Endodermal cell (in vitro differentiated cells): ENCODE data around the gene ACAD8. TPM values are rescaled to one million over a fixed set of nuclear protein-coding genes. Genes with fewer than 3 reads are reported as not detected.

ENCODE experiments used
- DNase-seq: peaks from one replicate; pipeline ENCODE4 v3.0.0-alpha.2; 2017
- H3K27ac ChIP-seq: 2 replicates; pipeline ENCODE4 v1.5.1; 2013; ENCODE audit warnings: mild to moderate bottlenecking, low read depth, low read length, moderate library complexity
- H3K27me3 ChIP-seq: 2 replicates; pipeline ENCODE4 v1.6.1; 2013; ENCODE audit warnings: mild to moderate bottlenecking, low read length, moderate library complexity; ENCODE audit not compliant: insufficient read depth, control insufficient read depth, poor library complexity, severe bottlenecking
- H3K36me3 ChIP-seq: 2 replicates; pipeline ENCODE4 v1.7.0; 2013; ENCODE audit warnings: mild to moderate bottlenecking, low read length, moderate library complexity; ENCODE audit not compliant: control insufficient read depth, insufficient read depth
- H3K4me1 ChIP-seq: one replicate; pipeline ENCODE4 v1.7.0; 2013; ENCODE audit warnings: low read length; ENCODE audit not compliant: control insufficient read depth, insufficient read depth
- H3K4me3 ChIP-seq: 2 replicates; pipeline ENCODE4 v1.5.1; 2013; ENCODE audit warnings: mild to moderate bottlenecking, low read length, moderate library complexity
- H3K9ac ChIP-seq: 2 replicates; pipeline ENCODE4 v1.6.1; 2013; ENCODE audit warnings: mild to moderate bottlenecking, low read length, moderate library complexity; ENCODE audit not compliant: poor library complexity, severe bottlenecking; ENCODE audit errors: extremely low read depth
- H3K9me3 ChIP-seq: 2 replicates; pipeline ENCODE4 v1.6.1; 2013; ENCODE audit warnings: mild to moderate bottlenecking, low read length, moderate library complexity; ENCODE audit not compliant: control insufficient read depth
- H3K27ac Mint-ChIP-seq: 2 replicates; pipeline ENCODE4 v1.8.0; 2020; ENCODE audit warnings: mixed read lengths
- H3K27me3 Mint-ChIP-seq: 2 replicates; pipeline ENCODE4 v1.8.0; 2021; ENCODE audit warnings: mild to moderate bottlenecking, mixed read lengths; ENCODE audit not compliant: insufficient read depth
- H3K36me3 Mint-ChIP-seq: 2 replicates; pipeline ENCODE4 v1.8.0; 2020; ENCODE audit warnings: low read depth, mixed read lengths
- H3K4me1 Mint-ChIP-seq: 2 replicates; pipeline ENCODE4 v1.8.0; 2020; ENCODE audit warnings: mixed read lengths
- H3K4me3 Mint-ChIP-seq: 2 replicates; pipeline ENCODE4 v1.8.0; 2020; ENCODE audit warnings: mild to moderate bottlenecking, moderate library complexity, mixed read lengths
- H3K9me3 Mint-ChIP-seq: 2 replicates; pipeline ENCODE4 v1.8.0; 2020; ENCODE audit warnings: mild to moderate bottlenecking, mixed read lengths
- CTCF ChIP-seq: fragments of 200-600 bp; sonication (generic); conservative IDR thresholded peaks from 2 replicates; pipeline ENCODE4 v1.5.0; 2021; ENCODE audit warnings: antibody characterized with exemption, mild to moderate bottlenecking
- WGBS, 2 experiments: methylation state at CpG; one replicate each; pipeline versions ENCODE4 v1.1.5 to v1.1.7; 2013; ENCODE audit warnings: missing lambda C conversion rate in 2 of 2, mixed read lengths in 1 of 2; ENCODE audit not compliant: insufficient coverage in 1 of 2, insufficient read length in 1 of 2; 5-methylcytosine and 5-hydroxymethylcytosine counted together
- total RNA-seq, 2 donors: library from RNA; stranded (reverse); fragmentation: NEBNext Ultra II Directional in 1 of 2; extraction: Animal tissue kit (Norgen Biotek cat#: 25700) in 1 of 2; gene quantifications; 2 replicates in 1 of 2; 3 replicates in 1 of 2; pipeline ENCODE4 v1.2.1, GENCODE V29; 2021

The ACAD8 gene
- total RNA-seq, 2 donors from 2014 or later = 35.3 to 37.2 TPM

- Histone ChIP-seq H3K27ac (no peak overlapping the region), H3K9me3 (no peaks in the 10 kb centered on the region), H3K4me3 (no peak overlapping the region), H3K36me3 (peaks cover 4% of the 10 kb centered on the region), H3K27me3 (no peaks in the 10 kb centered on the region), H3K9ac (no peak overlapping the region), H3K4me1 (peaks cover 6% of the 10 kb centered on the region)
- DNase-seq = no peak
- Mint-ChIP-seq H3K27me3 (no peaks in the 10 kb centered on the region), H3K27ac (no peak overlapping the region), H3K4me3 (no peak overlapping the region), H3K36me3 (peaks cover 6% of the 10 kb centered on the region), H3K4me1 (peaks cover 14% of the 10 kb centered on the region), H3K9me3 (no peaks in the 10 kb centered on the region)
- WGBS, 2 experiments = 89 to 100% methylated on average over 2 to 4 of the region's 4 CpGs
- TF ChIP-seq CTCF = no peak
Measured at GRCh38 chr11:134230339-134230738, 23.0 kb upstream of the ACAD8 start.

GRCh38 chr11:134231958-134232659, 21.3 kb upstream of the ACAD8 start:
- no peaks in the 10 kb centered on the region for H3K27me3 Mint-ChIP-seq
- H3K27ac ChIP-seq = no peak overlapping the region
- no peak overlapping the region for H3K4me3 Mint-ChIP-seq
- H3K36me3 Mint-ChIP-seq = peaks cover 6% of the 10 kb centered on the region
- TF ChIP-seq CTCF = no peak
- peaks cover 10% of the 10 kb centered on the region for H3K36me3 ChIP-seq
- H3K4me1 ChIP-seq = no peaks in the 10 kb centered on the region
- no peaks in the 10 kb centered on the region for H3K9me3 Mint-ChIP-seq
- H3K9me3 ChIP-seq = no peaks in the 10 kb centered on the region
- H3K4me3 ChIP-seq = no peak overlapping the region
- peaks cover 12% of the 10 kb centered on the region for H3K4me1 Mint-ChIP-seq
- no peak for DNase-seq
- no peak overlapping the region for H3K27ac Mint-ChIP-seq
- WGBS, 2 experiments = 72 to 83% methylated on average over 8 to 10 of the region's 10 CpGs
- no peak overlapping the region for H3K9ac ChIP-seq
- H3K27me3 ChIP-seq = no peaks in the 10 kb centered on the region

GRCh38 chr11:134233729-134234179, 19.6 kb upstream of the ACAD8 start:
- Mint-ChIP-seq H3K4me1 (peaks cover 15% of the 10 kb centered on the region), H3K36me3 (peaks cover 15% of the 10 kb centered on the region), H3K27ac (no peak overlapping the region), H3K27me3 (no peaks in the 10 kb centered on the region), H3K4me3 (no peak overlapping the region), H3K9me3 (no peaks in the 10 kb centered on the region)
- Histone ChIP-seq H3K9ac (no peak overlapping the region), H3K27ac (no peak overlapping the region), H3K9me3 (no peaks in the 10 kb centered on the region), H3K36me3 (peaks cover 6% of the 10 kb centered on the region), H3K4me1 (no peaks in the 10 kb centered on the region), H3K27me3 (no peaks in the 10 kb centered on the region), H3K4me3 (no peak overlapping the region)
- WGBS, 2 experiments = 93 to 95% methylated on average over 2 to 3 of the region's 4 CpGs
- no peak for TF ChIP-seq CTCF
- no peak for DNase-seq
